Measurements from ENCODE around the gene ZC3H6.
"Not testable (repeated sequence)": the region's sequence is repeated elsewhere in the genome, so short reads cannot be mapped to it uniquely, and the experiment has no call there.

ZC3H6 gene

DNA sequence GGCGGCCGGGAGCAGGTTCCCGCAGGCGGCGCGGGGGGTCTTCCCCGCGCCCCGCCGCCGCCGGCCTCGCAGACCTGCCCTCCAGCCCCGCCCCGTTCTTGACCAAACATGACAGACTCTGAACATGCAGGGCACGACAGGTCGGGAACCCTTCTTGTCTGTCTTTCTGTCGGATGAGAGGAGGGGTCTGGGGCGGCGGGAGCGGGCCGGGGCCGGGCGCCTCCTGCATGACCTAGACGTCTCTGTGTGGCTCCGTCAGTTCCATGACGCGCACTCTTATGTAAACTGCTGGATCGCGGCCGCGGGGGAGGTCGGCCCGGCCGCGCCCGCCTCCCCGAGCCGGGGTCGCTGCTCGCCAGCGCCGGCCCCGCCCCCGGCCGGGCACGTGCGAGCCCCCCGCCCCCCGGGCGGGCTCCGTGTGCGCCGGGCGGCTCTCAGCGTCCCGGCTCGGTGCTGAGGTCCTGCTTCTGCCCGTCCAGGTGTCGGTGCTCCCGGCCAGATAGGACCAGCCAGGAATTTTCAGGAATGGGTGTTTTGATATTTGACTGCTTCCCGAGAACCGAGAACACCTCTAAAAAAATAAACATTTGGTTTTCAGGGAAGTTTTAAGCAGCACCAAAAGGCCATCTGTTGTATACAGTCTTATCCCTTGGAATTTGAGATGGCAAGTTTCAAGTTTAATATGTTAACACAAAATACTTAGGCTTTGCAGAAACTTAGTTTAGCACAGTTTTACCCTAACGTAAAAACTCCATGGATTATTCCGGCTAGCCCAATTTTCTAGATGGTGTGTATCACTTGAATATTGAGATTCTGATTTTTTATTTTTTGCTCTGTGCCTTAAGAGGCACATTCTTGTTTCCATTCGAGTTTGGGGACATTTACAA, 733 bp downstream of the ZC3H6 start:
- TF ChIP-seq, protein P1, sequence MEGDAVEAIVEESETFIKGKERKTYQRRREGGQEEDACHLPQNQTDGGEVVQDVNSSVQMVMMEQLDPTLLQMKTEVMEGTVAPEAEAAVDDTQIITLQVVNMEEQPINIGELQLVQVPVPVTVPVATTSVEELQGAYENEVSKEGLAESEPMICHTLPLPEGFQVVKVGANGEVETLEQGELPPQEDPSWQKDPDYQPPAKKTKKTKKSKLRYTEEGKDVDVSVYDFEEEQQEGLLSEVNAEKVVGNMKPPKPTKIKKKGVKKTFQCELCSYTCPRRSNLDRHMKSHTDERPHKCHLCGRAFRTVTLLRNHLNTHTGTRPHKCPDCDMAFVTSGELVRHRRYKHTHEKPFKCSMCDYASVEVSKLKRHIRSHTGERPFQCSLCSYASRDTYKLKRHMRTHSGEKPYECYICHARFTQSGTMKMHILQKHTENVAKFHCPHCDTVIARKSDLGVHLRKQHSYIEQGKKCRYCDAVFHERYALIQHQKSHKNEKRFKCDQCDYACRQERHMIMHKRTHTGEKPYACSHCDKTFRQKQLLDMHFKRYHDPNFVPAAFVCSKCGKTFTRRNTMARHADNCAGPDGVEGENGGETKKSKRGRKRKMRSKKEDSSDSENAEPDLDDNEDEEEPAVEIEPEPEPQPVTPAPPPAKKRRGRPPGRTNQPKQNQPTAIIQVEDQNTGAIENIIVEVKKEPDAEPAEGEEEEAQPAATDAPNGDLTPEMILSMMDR (conservative IDR thresholded peaks at IDR 0.05; ENCODE audit: low read length) = no peak
- peak; percentile 90 for DNase-seq (ENCODE audit: low read depth)
- H3K4me3 ChIP-seq (ENCODE audit: low read length) = peak overlapping the region; percentile 92

DNA sequence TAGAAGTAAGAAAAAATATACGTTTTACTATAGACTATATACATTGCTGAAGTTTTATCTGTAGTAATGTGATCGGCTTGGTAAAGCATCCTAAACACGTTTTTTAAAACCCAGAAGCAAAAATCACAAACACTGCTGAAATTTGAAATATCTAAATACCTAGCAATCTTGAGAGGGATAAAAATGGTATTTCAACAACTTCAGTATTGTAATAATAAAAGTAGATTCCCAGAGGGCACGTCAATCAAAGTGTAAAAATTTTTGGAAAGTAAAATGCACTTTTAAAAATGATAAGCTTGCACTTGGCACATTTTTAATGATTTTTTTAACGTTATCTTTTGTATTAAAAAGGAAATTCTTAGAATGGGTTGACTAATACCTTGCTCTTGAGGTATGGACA, 1.6 kb downstream of the ZC3H6 start:
- no peak for DNase-seq (ENCODE audit: low read depth)
- no peak overlapping the region for H3K4me3 ChIP-seq (ENCODE audit: low read length)
- TF ChIP-seq, protein P1 (conservative IDR thresholded peaks at IDR 0.05; ENCODE audit: low read length) = no peak

DNA sequence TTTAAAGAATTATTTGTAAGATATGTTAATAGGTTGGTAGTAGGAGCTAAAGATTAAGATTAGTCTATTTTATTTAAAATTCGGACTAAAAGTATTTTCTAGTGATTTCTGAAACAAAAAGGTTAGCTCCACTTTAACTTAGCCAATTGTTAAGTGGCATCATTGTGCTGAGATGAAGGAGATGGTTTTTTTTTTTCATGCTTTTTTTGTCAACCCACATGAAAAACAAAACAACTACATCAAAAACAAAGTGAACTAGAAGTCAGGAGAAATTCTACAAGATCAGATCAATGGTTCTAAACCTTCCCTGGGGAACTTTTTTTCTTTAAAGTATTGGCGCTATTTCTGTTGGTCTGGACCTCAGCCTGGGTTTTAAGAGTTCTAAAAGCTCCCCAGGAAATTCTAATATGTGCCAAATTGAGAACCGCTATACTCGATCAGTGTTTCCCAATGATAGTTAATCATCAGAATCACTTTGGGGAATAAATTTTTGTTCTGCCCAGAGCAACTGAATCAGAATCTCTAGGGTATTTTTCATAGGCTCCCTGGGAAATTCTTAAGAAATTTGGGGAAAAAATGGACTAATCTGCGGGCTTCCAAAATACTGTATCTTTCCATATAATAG, 2.3 kb downstream of the ZC3H6 start:
- TF ChIP-seq, protein P1 (conservative IDR thresholded peaks at IDR 0.05; ENCODE audit: low read length) = no peak
- no peak for DNase-seq (ENCODE audit: low read depth)
- H3K4me3 ChIP-seq (ENCODE audit: low read length) = no peak overlapping the region

DNA sequence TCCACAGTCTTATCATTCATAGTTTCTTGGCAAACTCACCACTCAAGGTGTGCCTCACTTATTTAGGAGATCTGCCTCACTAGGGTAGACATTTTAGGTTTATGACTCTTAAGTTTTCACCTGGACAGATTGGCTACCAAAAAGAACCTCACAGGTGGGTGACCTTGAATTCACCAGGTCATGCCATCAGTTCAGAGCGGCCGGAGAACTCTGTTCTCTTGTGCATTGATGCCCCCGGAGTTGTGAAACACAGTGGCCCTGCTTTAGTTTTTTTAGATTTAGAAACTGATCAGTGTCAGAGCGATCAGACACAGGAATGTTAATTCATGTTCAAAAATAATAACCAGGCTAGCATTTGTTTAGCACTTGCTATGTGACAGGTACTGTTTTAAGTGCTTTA, 6.7 kb downstream of the ZC3H6 start:
- H3K4me3 ChIP-seq (ENCODE audit: low read length); DNase-seq (ENCODE audit: low read depth): not testable (repeated sequence)

DNA sequence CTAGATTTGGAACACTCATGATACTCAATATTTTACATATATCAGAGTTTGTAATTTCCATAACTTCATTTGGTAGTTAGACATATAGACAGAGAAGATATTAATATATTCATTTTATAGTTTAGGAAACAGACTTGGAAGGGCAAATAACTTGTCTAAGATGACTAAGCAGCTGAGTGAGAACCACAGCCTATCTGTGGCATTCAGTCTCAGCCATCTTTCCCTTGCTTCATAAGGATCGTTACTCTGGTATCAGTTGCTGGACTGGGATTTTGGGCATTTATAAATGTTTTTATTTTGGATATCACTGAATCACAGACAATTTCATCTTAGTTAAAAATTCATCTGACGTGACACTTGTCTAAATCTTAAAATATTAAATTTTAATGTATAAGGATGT, 8.1 kb downstream of the ZC3H6 start:
- not testable (repeated sequence) for DNase-seq (ENCODE audit: low read depth); H3K4me3 ChIP-seq (ENCODE audit: low read length)

DNA sequence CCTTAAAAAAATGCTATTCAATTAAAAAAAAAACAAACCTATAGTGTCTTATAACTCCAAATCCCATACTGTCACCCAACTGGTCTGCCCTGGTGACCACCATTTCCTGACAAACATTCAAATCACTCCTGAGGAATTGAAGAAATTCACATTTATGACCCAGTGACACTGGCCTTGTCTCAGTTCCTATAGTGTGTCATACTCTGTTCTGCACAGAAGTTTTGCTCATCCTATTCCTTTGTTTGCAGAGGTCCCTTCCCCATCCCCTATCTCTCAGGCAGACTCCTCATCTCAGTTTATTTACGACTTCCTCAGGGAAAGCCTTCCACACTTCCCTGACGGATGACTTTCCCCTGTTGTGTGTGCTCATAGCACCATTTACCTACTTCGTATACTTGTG, 14.7 kb downstream of the ZC3H6 start:
- TF ChIP-seq, protein P1 (conservative IDR thresholded peaks at IDR 0.05; ENCODE audit: low read length) = no peak
- DNase-seq (ENCODE audit: low read depth) = no peak
- no peak overlapping the region for H3K4me3 ChIP-seq (ENCODE audit: low read length)

DNA sequence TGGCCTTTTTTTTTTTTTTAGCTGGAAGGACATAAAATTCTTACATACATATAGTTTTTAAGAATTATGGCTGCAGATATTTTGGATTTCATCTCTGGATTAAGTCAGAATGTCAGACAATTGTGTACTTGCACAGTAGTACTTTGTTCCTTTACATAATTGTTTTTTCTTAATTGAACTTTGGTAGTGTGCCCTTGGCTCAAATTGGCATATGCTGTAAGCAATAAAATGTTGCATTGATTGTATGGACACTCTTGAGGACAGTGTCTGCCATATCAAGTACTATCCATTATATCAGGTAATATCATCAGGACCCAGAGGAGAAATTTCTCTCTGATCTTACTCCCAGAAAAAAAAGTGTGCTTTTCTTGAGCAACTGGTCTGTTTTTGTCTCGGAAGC, 15.3 kb downstream of the ZC3H6 start:
- no peak overlapping the region for H3K4me3 ChIP-seq (ENCODE audit: low read length)
- TF ChIP-seq, protein P1 (conservative IDR thresholded peaks at IDR 0.05; ENCODE audit: low read length) = no peak
- no peak for DNase-seq (ENCODE audit: low read depth)

All from AG10803 (cell line).